CD4-positive, CD25-positive, alpha-beta regulatory T cell (primary cell): ENCODE data around the gene TMEM97. TPM values are rescaled to one million over a fixed set of nuclear protein-coding genes. Genes with fewer than 3 reads are reported as not detected.
A peak's percentile ranks its signal among the peaks of the same experiment; 100 is the strongest.

Source experiments
- ATAC-seq, 2 donors: fragments of 150-1000 bp; cut with Tn5 transposase; one replicate each; pipeline ENCODE4 v1.10.0; 2021; ENCODE audit warnings: low read depth in 2 of 2, moderate number of reproducible peaks in 2 of 2, moderate library complexity in 1 of 2
- DNase-seq, 3 donors: peaks; one replicate each; pipeline versions ENCODE4 v3.0.0 to v3.0.0-alpha.2; 2012 to 2022; ENCODE audit warnings: mixed read lengths in 1 of 3
- H3K27ac ChIP-seq: one replicate; pipeline ENCODE4 v1.7.0; 2013; ENCODE audit warnings: mild to moderate bottlenecking, low read length; ENCODE audit not compliant: insufficient read depth, poor library complexity, severe bottlenecking
- H3K27me3 ChIP-seq: one replicate; pipeline ENCODE4 v1.7.0; 2013; ENCODE audit warnings: low read length; ENCODE audit not compliant: control insufficient read depth, insufficient read depth
- H3K36me3 ChIP-seq: one replicate; pipeline ENCODE4 v1.7.0; 2013; ENCODE audit warnings: mild to moderate bottlenecking, low read length, moderate library complexity; ENCODE audit not compliant: control insufficient read depth, insufficient read depth
- H3K4me1 ChIP-seq: 2 replicates; pipeline ENCODE4 v1.7.0; 2013; ENCODE audit warnings: mild to moderate bottlenecking, low read length; ENCODE audit not compliant: insufficient read depth, control insufficient read depth, poor library complexity, severe bottlenecking
- H3K4me3 ChIP-seq: one replicate; pipeline ENCODE4 v1.7.0; 2013; ENCODE audit warnings: low read depth, mild to moderate bottlenecking, low read length, moderate library complexity
- H3K9me3 ChIP-seq, 2 experiments: 1 replicate in 1 of 2; 2 replicates in 1 of 2; pipeline ENCODE4 v1.7.0; 2013; ENCODE audit warnings: low read length in 2 of 2, mild to moderate bottlenecking in 1 of 2, moderate library complexity in 1 of 2; ENCODE audit not compliant: control insufficient read depth in 2 of 2
- H3K27ac Mint-ChIP-seq, 3 donors: one replicate each; pipeline ENCODE4 v1.8.0; 2020 to 2022; ENCODE audit warnings: mild to moderate bottlenecking in 3 of 3, mixed read lengths in 3 of 3, moderate library complexity in 2 of 3
- H3K27me3 Mint-ChIP-seq: one replicate; pipeline ENCODE4 v1.8.0; 2022; ENCODE audit warnings: mild to moderate bottlenecking, mixed read lengths
- H3K36me3 Mint-ChIP-seq: one replicate; pipeline ENCODE4 v1.8.0; 2020; ENCODE audit warnings: mixed read lengths
- H3K4me1 Mint-ChIP-seq, 4 donors: one replicate each; pipeline ENCODE4 v1.8.0; 2020 to 2022; ENCODE audit warnings: mixed read lengths in 4 of 4, mild to moderate bottlenecking in 1 of 4
- H3K4me3 Mint-ChIP-seq, 4 donors: one replicate each; pipeline ENCODE4 v1.8.0; 2020 to 2022; ENCODE audit warnings: mild to moderate bottlenecking in 4 of 4, mixed read lengths in 4 of 4, moderate library complexity in 3 of 4
- H3K9me3 Mint-ChIP-seq, 7 donors: one replicate each; pipeline ENCODE4 v1.8.0; 2020 to 2022; ENCODE audit warnings: mixed read lengths in 7 of 7, mild to moderate bottlenecking in 3 of 7, moderate library complexity in 2 of 7
- polyA plus RNA-seq, 4 donors: library from polyadenylated mRNA; unstranded; fragments of 300-500 nt; fragmentation: Illumina TruSeq; gene quantifications; one replicate each; pipeline ENCODE4 v1.2.3, GENCODE V29; 2021
- total RNA-seq: library from RNA; stranded (reverse); gene quantifications from one replicate; pipeline ENCODE4 v1.2.3, GENCODE V29; 2022

TMEM97 gene
- total and polyA plus RNA-seq, 5 donors from 2014 or later, result 4.1 to 9.5 (median 7.3) TPM

GRCh38 chr17:28363776-28364650, 45.0 kb downstream of the TMEM97 start:
- Histone ChIP-seq H3K27me3 (no peaks in the 10 kb centered on the region), H3K4me3 (no peak overlapping the region), H3K36me3 (peaks cover 51% of the 10 kb centered on the region), H3K27ac (no peak overlapping the region), H3K4me1 (no peaks in the 10 kb centered on the region), H3K9me3 (no peaks in the 10 kb centered on the region)
- DNase-seq, result no peak
- peaks cover 0 to 3% (median 1%) of the 10 kb centered on the region in 4 donors for H3K4me1 Mint-ChIP-seq
- no peaks in the 10 kb centered on the region for H3K27me3 Mint-ChIP-seq
- no peak overlapping the region for H3K27ac Mint-ChIP-seq
- ATAC-seq, result no peak
- no peaks in the 10 kb centered on the region for H3K9me3 Mint-ChIP-seq
- H3K4me3 Mint-ChIP-seq, result no peak overlapping the region
- peaks cover 11% of the 10 kb centered on the region for H3K36me3 Mint-ChIP-seq

- peaks cover 0 to 2% (median 0%) of the 10 kb centered on the region in 4 donors for H3K4me1 Mint-ChIP-seq
- Histone ChIP-seq H3K4me1 (no peaks in the 10 kb centered on the region), H3K27ac (no peak within 1 kb of the TSS), H3K9me3 (no peaks in the 10 kb centered on the region), H3K36me3 (peaks cover 47% of the 10 kb centered on the region), H3K4me3 (no peak within 1 kb of the TSS), H3K27me3 (no peaks in the 10 kb centered on the region)
- H3K27me3 Mint-ChIP-seq, result no peaks in the 10 kb centered on the region
- H3K27ac Mint-ChIP-seq, result no peak within 1 kb of the TSS
- no peak for DNase-seq
- H3K36me3 Mint-ChIP-seq, result peaks cover 11% of the 10 kb centered on the region
- no peaks in the 10 kb centered on the region for H3K9me3 Mint-ChIP-seq
- no peak for ATAC-seq
- H3K4me3 Mint-ChIP-seq, result no peak within 1 kb of the TSS
These were observed 45.8 kb downstream of the TMEM97 start, which contains the start of gene SEBOX for GRCh38 chr17:28364665-28365363. Gene SEBOX, minus strand, starts transcription at chr17:28365199. Its CDS starts 48 bp downstream, at chr17:28365151.

- Histone ChIP-seq H3K27me3 (no peaks in the 10 kb centered on the region), H3K27ac (no peak overlapping the region), H3K9me3 (no peaks in the 10 kb centered on the region), H3K4me1 (no peaks in the 10 kb centered on the region), H3K36me3 (peaks cover 40% of the 10 kb centered on the region), H3K4me3 (no peak overlapping the region)
- ATAC-seq (no peak), DNase-seq (no peak)
- no peaks in the 10 kb centered on the region for H3K9me3 Mint-ChIP-seq
- H3K4me3 Mint-ChIP-seq, result no peak overlapping the region
- H3K36me3 Mint-ChIP-seq, result peaks cover 8% of the 10 kb centered on the region
- H3K27me3 Mint-ChIP-seq, result no peaks in the 10 kb centered on the region
- no peak overlapping the region for H3K27ac Mint-ChIP-seq
- H3K4me1 Mint-ChIP-seq, result peaks cover 0 to 9% (median 2%) of the 10 kb centered on the region in 4 donors
These were observed 46.5 kb downstream of the TMEM97 start for GRCh38 chr17:28365487-28365886.

GRCh38 chr17:28366605-28367004, 47.6 kb downstream of the TMEM97 start:
- Histone ChIP-seq H3K4me1 (peaks cover 4% of the 10 kb centered on the region), H3K36me3 (peaks cover 29% of the 10 kb centered on the region), H3K27me3 (no peaks in the 10 kb centered on the region), H3K27ac (no peak overlapping the region), H3K9me3 (no peaks in the 10 kb centered on the region), H3K4me3 (no peak overlapping the region)
- H3K27ac Mint-ChIP-seq, result peak overlapping the region in 1 of 3 donors; percentile 56
- no peaks in the 10 kb centered on the region for H3K36me3 Mint-ChIP-seq
- H3K4me1 Mint-ChIP-seq, result peaks cover 0 to 17% (median 6%) of the 10 kb centered on the region in 4 donors
- H3K27me3 Mint-ChIP-seq, result no peaks in the 10 kb centered on the region
- no peak for DNase-seq
- no peaks in the 10 kb centered on the region for H3K9me3 Mint-ChIP-seq
- ATAC-seq, result no peak
- H3K4me3 Mint-ChIP-seq, result peak overlapping the region in 1 of 4 donors; percentile 33

GRCh38 chr17:28367641-28368305, 48.8 kb downstream of the TMEM97 start:
- Histone ChIP-seq H3K27me3 (no peaks in the 10 kb centered on the region), H3K36me3 (peaks cover 19% of the 10 kb centered on the region), H3K4me3 (no peak overlapping the region), H3K9me3 (no peaks in the 10 kb centered on the region), H3K27ac (no peak overlapping the region), H3K4me1 (peaks cover 15% of the 10 kb centered on the region)
- peaks cover 0 to 20% (median 10%) of the 10 kb centered on the region in 4 donors for H3K4me1 Mint-ChIP-seq
- H3K9me3 Mint-ChIP-seq, result no peaks in the 10 kb centered on the region
- H3K27me3 Mint-ChIP-seq, result no peaks in the 10 kb centered on the region
- peak overlapping the region in 1 of 4 donors; percentile 44 for H3K4me3 Mint-ChIP-seq
- ATAC-seq (no peak), DNase-seq (no peak)
- H3K36me3 Mint-ChIP-seq, result no peaks in the 10 kb centered on the region
- H3K27ac Mint-ChIP-seq, result no peak overlapping the region

- DNase-seq (no peak), ATAC-seq (no peak)
- no peak overlapping the region for H3K27ac ChIP-seq
- Mint-ChIP-seq H3K4me3 (peak overlapping the region in 1 of 4 donors; percentile 44), H3K27ac (peak overlapping the region in 2 of 3 donors; percentile 9 to 11), H3K9me3 (no peaks in the 10 kb centered on the region), H3K4me1 (peaks cover 0 to 26% (median 15%) of the 10 kb centered on the region in 4 donors), H3K27me3 (no peaks in the 10 kb centered on the region), H3K36me3 (no peaks in the 10 kb centered on the region)
- H3K4me1 ChIP-seq, result peaks cover 21% of the 10 kb centered on the region
- no peaks in the 10 kb centered on the region for H3K9me3 ChIP-seq
- H3K27me3 ChIP-seq, result no peaks in the 10 kb centered on the region
- H3K4me3 ChIP-seq, result no peak overlapping the region
- H3K36me3 ChIP-seq, result peaks cover 13% of the 10 kb centered on the region
These were observed 49.4 kb downstream of the TMEM97 start for GRCh38 chr17:28368306-28368831.

GRCh38 chr17:28368915-28369683, 50.1 kb downstream of the TMEM97 start:
- no peaks in the 10 kb centered on the region for H3K27me3 Mint-ChIP-seq
- H3K36me3 Mint-ChIP-seq, result no peaks in the 10 kb centered on the region
- ATAC-seq (no peak), DNase-seq (no peak)
- peaks cover 6% of the 10 kb centered on the region for H3K36me3 ChIP-seq
- no peak overlapping the region for H3K27ac Mint-ChIP-seq
- H3K4me3 Mint-ChIP-seq, result peak overlapping the region in 3 of 4 donors; percentile 43 to 88 (median 57)
- H3K9me3 Mint-ChIP-seq, result no peaks in the 10 kb centered on the region
- no peak overlapping the region for H3K4me3 ChIP-seq
- no peaks in the 10 kb centered on the region for H3K27me3 ChIP-seq
- H3K4me1 ChIP-seq, result peaks cover 23% of the 10 kb centered on the region
- H3K9me3 ChIP-seq, result no peaks in the 10 kb centered on the region
- H3K4me1 Mint-ChIP-seq, result peaks cover 0 to 32% (median 19%) of the 10 kb centered on the region in 4 donors
- no peak overlapping the region for H3K27ac ChIP-seq
